ENCODE results near the gene KLF8. TPM values are rescaled to one million over a fixed set of nuclear protein-coding genes. Genes with fewer than 3 reads are reported as not detected.
A peak's percentile ranks its signal among the peaks of the same experiment; 100 is the strongest.

Gene KLF8
- total and polyA plus RNA-seq, 2 experiments from 2014 or later, result 7.9 to 9.1 TPM

GRCh38 chrX:56281789-56282188, 49.6 kb downstream of the KLF8 start:
- Histone ChIP-seq H3K4me2 (no peak overlapping the region), H3K9me2 (replicated peaks; ENCODE audit: insufficient read depth) (no peaks in the 10 kb centered on the region), H2AFZ (no peak overlapping the region), H3K4me3 (no peak overlapping the region), H3K79me2 (no peaks in the 10 kb centered on the region), H3K27ac (no peak overlapping the region), H3K27me3 (no peaks in the 10 kb centered on the region), H3K4me1 (ENCODE audit: insufficient read depth) (no peaks in the 10 kb centered on the region), H3K36me3 (replicated peaks; ENCODE audit: insufficient read depth, low read depth) (no peaks in the 10 kb centered on the region), H3K9me3 (ENCODE audit: low read depth) (no peaks in the 10 kb centered on the region), H4K20me1 (ENCODE audit: insufficient read depth, poor library complexity, severe bottlenecking) (no peaks in the 10 kb centered on the region)
- peak; percentile 15 for DNase-seq (ENCODE audit: low spot score)
- TF ChIP-seq EZH2phosphoT487 (IDR thresholded peaks at IDR 0.05; ENCODE audit: low read depth, severe bottlenecking, unreplicated experiment), result no peak
- peak; percentile 33 for TF ChIP-seq CTCF (IDR thresholded peaks at IDR 0.05; ENCODE audit: poor library complexity)

- Histone ChIP-seq H3K9me3 (ENCODE audit: low read depth) (no peaks in the 10 kb centered on the region), H3K4me1 (ENCODE audit: insufficient read depth) (no peaks in the 10 kb centered on the region), H3K4me3 (no peak overlapping the region), H2AFZ (no peak overlapping the region), H3K9me2 (replicated peaks; ENCODE audit: insufficient read depth) (no peaks in the 10 kb centered on the region), H3K4me2 (no peak overlapping the region), H3K27ac (no peak overlapping the region), H3K27me3 (no peaks in the 10 kb centered on the region), H4K20me1 (ENCODE audit: insufficient read depth, poor library complexity, severe bottlenecking) (no peaks in the 10 kb centered on the region), H3K36me3 (replicated peaks; ENCODE audit: insufficient read depth, low read depth) (no peaks in the 10 kb centered on the region), H3K79me2 (no peaks in the 10 kb centered on the region)
- TF ChIP-seq EZH2phosphoT487 (IDR thresholded peaks at IDR 0.05; ENCODE audit: low read depth, severe bottlenecking, unreplicated experiment) (no peak), CTCF (IDR thresholded peaks at IDR 0.05; ENCODE audit: poor library complexity) (no peak), EZH2 (IDR thresholded peaks at IDR 0.05; ENCODE audit: borderline replicate concordance) (no peak)
- 88% methylated on average over 13 of the region's 13 CpGs for WGBS (ENCODE audit: low lambda C conversion rate, missing lambda C conversion rate)
- DNase-seq (ENCODE audit: low spot score), result no peak
These were observed 52.1 kb downstream of the KLF8 start for GRCh38 chrX:56284269-56284668.

GRCh38 chrX:56288608-56289007, 56.5 kb downstream of the KLF8 start:
- Histone ChIP-seq H3K27ac (no peak overlapping the region), H3K36me3 (replicated peaks; ENCODE audit: insufficient read depth, low read depth) (no peaks in the 10 kb centered on the region), H3K4me3 (no peak overlapping the region), H3K4me1 (ENCODE audit: insufficient read depth) (no peaks in the 10 kb centered on the region), H3K27me3 (no peaks in the 10 kb centered on the region), H3K9me2 (replicated peaks; ENCODE audit: insufficient read depth) (no peaks in the 10 kb centered on the region), H3K4me2 (no peak overlapping the region), H4K20me1 (ENCODE audit: insufficient read depth, poor library complexity, severe bottlenecking) (no peaks in the 10 kb centered on the region), H3K9me3 (ENCODE audit: low read depth) (peaks cover 3% of the 10 kb centered on the region), H2AFZ (no peak overlapping the region), H3K79me2 (no peaks in the 10 kb centered on the region)
- 52% methylated on average over 2 of the region's 2 CpGs for WGBS (ENCODE audit: low lambda C conversion rate, missing lambda C conversion rate)
- no peak for TF ChIP-seq EZH2 (IDR thresholded peaks at IDR 0.05; ENCODE audit: borderline replicate concordance)
- no peak for TF ChIP-seq EZH2phosphoT487 (IDR thresholded peaks at IDR 0.05; ENCODE audit: low read depth, severe bottlenecking, unreplicated experiment)
- no peak for TF ChIP-seq CTCF (IDR thresholded peaks at IDR 0.05; ENCODE audit: poor library complexity)
- DNase-seq (ENCODE audit: low spot score), result no peak

- Histone ChIP-seq H3K4me2 (no peak overlapping the region), H4K20me1 (ENCODE audit: insufficient read depth, poor library complexity, severe bottlenecking) (no peaks in the 10 kb centered on the region), H2AFZ (no peak overlapping the region), H3K36me3 (replicated peaks; ENCODE audit: insufficient read depth, low read depth) (no peaks in the 10 kb centered on the region), H3K4me3 (no peak overlapping the region), H3K27ac (no peak overlapping the region), H3K4me1 (ENCODE audit: insufficient read depth) (no peaks in the 10 kb centered on the region), H3K27me3 (no peaks in the 10 kb centered on the region), H3K9me3 (ENCODE audit: low read depth) (peaks cover 3% of the 10 kb centered on the region), H3K79me2 (no peaks in the 10 kb centered on the region), H3K9me2 (replicated peaks; ENCODE audit: insufficient read depth) (no peaks in the 10 kb centered on the region)
- WGBS (ENCODE audit: low lambda C conversion rate, missing lambda C conversion rate), result 62% methylated on average over 1 of the region's 1 CpG
- TF ChIP-seq CTCF (IDR thresholded peaks at IDR 0.05; ENCODE audit: poor library complexity) (no peak), EZH2 (IDR thresholded peaks at IDR 0.05; ENCODE audit: borderline replicate concordance) (no peak), EZH2phosphoT487 (IDR thresholded peaks at IDR 0.05; ENCODE audit: low read depth, severe bottlenecking, unreplicated experiment) (no peak)
- no peak for DNase-seq (ENCODE audit: low spot score)
These were observed 57.3 kb downstream of the KLF8 start for GRCh38 chrX:56289449-56289848.
